Vagina (tissue), 2 donors: Measurements from ENCODE around the gene GNAI2. TPM values are rescaled to one million over a fixed set of nuclear protein-coding genes. Genes with fewer than 3 reads are reported as not detected.

Experiments used
- DNase-seq, 2 donors: peaks; one replicate each; pipeline ENCODE4 v3.0.0-alpha.2; 2017; ENCODE audit errors: extremely low spot score in 2 of 2
- H3K27ac ChIP-seq: fragments of 200-600 bp; sonication (generic); one replicate; pipeline ENCODE4 v1.5.1; 2019
- H3K27me3 ChIP-seq: fragments of 200-600 bp; sonication (generic); one replicate; pipeline ENCODE4 v1.5.1; 2019
- H3K36me3 ChIP-seq, 2 donors: fragments of 200-600 bp; sonication (generic); one replicate each; pipeline ENCODE4 v1.5.1; 2017 to 2019
- H3K4me1 ChIP-seq: fragments of 200-600 bp; sonication (generic); one replicate; pipeline ENCODE4 v1.5.1; 2019
- H3K4me3 ChIP-seq, 2 donors: fragments of 200-600 bp; sonication (generic); 1 replicate in 1 of 2; 2 replicates in 1 of 2; pipeline ENCODE4 v1.5.1; 2016 to 2019
- H3K9me3 ChIP-seq: fragments of 200-600 bp; sonication (generic); one replicate; pipeline ENCODE4 v1.5.1; 2019
- CTCF ChIP-seq, 3 experiments: fragments of 450-650 bp in 2 of 3; fragments of 200-600 bp in 1 of 3; sonication (generic) in 1 of 3; IDR thresholded peaks; one replicate each; pipeline ENCODE4 v1.5.1; 2017 to 2019; ENCODE audit warnings: antibody characterized with exemption in 3 of 3, mild to moderate bottlenecking in 2 of 3, moderate library complexity in 2 of 3
- POLR2A ChIP-seq, 2 donors: fragments of 450-650 bp; IDR thresholded peaks; one replicate each; pipeline ENCODE4 v1.6.1; 2017; ENCODE audit warnings: antibody characterized with exemption in 2 of 2, mild to moderate bottlenecking in 2 of 2, moderate library complexity in 2 of 2
- POLR2AphosphoS5 ChIP-seq, 2 donors: sonication (generic); formaldehyde crosslinking; IDR thresholded peaks; one replicate each; pipeline ENCODE4 v1.9.0; 2017; ENCODE audit warnings: antibody characterized with exemption in 2 of 2, mild to moderate bottlenecking in 2 of 2, low read depth in 1 of 2; ENCODE audit not compliant: insufficient read depth in 1 of 2
- intact Hi-C: fragments of 100-400 bp; cut with DNase I; formaldehyde crosslinking; loops from one replicate; pipeline ENCODE4 v1.15.1; 2023
- total RNA-seq: library from RNA; depleted of rRNA; stranded (reverse); fragments of >200 nt; gene quantifications from one replicate; pipeline ENCODE4 v1.2.3, GENCODE V29; 2016

Gene GNAI2
- total RNA-seq, 1 donor from 2014 or later = 244 TPM

DNA sequence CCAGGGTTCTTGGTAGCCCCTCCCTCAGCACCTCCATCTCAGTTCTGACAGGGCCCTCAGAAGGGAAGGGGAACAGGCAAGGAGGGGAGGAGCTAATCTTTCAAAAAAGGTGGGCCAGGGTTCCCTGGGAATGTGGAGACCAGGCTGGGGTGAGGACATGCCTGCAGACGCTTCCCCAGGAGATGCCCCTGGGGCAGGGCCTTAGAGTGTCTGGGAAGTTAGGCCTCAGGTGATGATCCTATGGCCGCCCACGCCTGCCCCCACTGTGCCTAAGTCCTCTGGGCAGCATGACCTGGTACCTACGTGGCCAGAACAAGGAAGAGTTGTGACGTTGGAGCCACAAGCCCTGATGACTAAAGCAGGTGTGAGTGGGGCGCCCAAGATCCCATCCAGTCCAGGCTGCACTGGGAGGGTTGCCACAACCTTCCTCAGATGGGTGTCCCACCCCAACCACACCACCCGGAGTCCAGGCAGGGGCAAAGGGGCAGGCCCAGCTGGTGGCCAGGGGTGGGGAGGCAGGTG is 29.0 kb downstream of the GNAI2 start:
- Histone ChIP-seq H3K9me3 (no peaks in the 10 kb centered on the region), H3K4me3 (no peak overlapping the region), H3K36me3 (no peaks in the 10 kb centered on the region), H3K4me1 (peaks cover 85% of the 10 kb centered on the region), H3K27ac (peak overlapping the region; percentile 98), H3K27me3 (no peaks in the 10 kb centered on the region)
- no peak for DNase-seq
- TF ChIP-seq CTCF (IDR thresholded peaks at IDR 0.05) (no peak), POLR2AphosphoS5 (IDR thresholded peaks at IDR 0.05; ENCODE audit: insufficient read depth in 1 of 2, low read depth in 1 of 2) (peak in 1 of 2 donors; percentile 54), POLR2A (IDR thresholded peaks at IDR 0.05) (no peak)
- intact Hi-C loops = no loop called here

DNA sequence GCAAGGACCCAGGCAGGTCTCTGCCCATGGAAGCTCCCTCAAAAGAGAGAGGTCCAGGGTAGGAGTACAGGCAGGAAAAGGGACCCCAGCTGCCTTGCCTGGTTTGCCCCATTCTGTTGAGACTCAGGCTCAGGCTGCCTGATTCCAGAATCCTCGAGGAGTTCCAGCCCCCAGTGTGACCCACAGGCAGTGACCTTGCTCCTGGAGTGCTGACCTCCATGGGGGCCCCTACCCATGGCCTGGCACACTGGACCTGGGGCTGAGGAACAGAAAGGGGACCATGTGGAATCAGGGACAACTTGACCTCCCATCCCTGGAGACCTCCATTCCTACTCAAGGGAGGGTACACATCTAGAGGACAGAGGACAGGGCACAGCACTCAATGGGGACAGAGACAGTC is 29.6 kb downstream of the GNAI2 start:
- no peak for DNase-seq
- intact Hi-C loops = no loop called here
- TF ChIP-seq CTCF (IDR thresholded peaks at IDR 0.05) (no peak), POLR2A (IDR thresholded peaks at IDR 0.05) (no peak), POLR2AphosphoS5 (IDR thresholded peaks at IDR 0.05; ENCODE audit: insufficient read depth in 1 of 2, low read depth in 1 of 2) (no peak)
- Histone ChIP-seq H3K36me3 (no peaks in the 10 kb centered on the region), H3K27me3 (no peaks in the 10 kb centered on the region), H3K27ac (peak overlapping the region; percentile 98), H3K9me3 (no peaks in the 10 kb centered on the region), H3K4me3 (no peak overlapping the region), H3K4me1 (peaks cover 86% of the 10 kb centered on the region)

DNA sequence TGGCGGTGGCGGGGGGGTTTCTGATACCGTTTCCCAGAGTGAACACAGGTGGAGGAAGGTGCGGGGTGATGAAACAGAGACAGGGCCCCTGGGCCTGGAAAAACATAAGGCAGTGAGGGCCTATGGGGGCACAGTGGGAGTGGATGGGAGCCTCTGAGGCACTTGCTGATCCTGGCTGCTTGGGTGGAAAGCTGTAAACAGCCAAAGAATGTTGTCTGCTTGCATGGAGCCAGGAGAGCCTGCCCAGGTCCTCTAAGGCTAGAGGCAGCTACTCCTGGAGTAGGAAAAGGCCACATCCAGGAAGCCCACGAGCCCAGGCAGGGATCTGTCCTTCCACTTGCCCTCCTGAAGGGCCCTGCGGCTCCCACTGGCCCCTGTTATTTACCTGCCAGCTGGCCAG is 30.0 kb downstream of the GNAI2 start:
- H3K27me3 ChIP-seq = no peaks in the 10 kb centered on the region
- H3K36me3 ChIP-seq = no peaks in the 10 kb centered on the region
- intact Hi-C loops = no loop called here
- no peaks in the 10 kb centered on the region for H3K9me3 ChIP-seq
- H3K4me3 ChIP-seq = no peak overlapping the region
- TF ChIP-seq CTCF (IDR thresholded peaks at IDR 0.05) (no peak), POLR2A (IDR thresholded peaks at IDR 0.05) (no peak), POLR2AphosphoS5 (IDR thresholded peaks at IDR 0.05; ENCODE audit: insufficient read depth in 1 of 2, low read depth in 1 of 2) (no peak)
- H3K27ac ChIP-seq = peak overlapping the region; percentile 98
- DNase-seq = no peak
- peaks cover 86% of the 10 kb centered on the region for H3K4me1 ChIP-seq

- Histone ChIP-seq H3K36me3 (no peaks in the 10 kb centered on the region), H3K9me3 (no peaks in the 10 kb centered on the region), H3K27me3 (no peaks in the 10 kb centered on the region), H3K4me1 (peaks cover 86% of the 10 kb centered on the region), H3K27ac (peak overlapping the region; percentile 98), H3K4me3 (peak overlapping the region; percentile 37 to 46)
- intact Hi-C loops = no loop called here
- TF ChIP-seq POLR2A (IDR thresholded peaks at IDR 0.05) = no peak
- no peak for TF ChIP-seq POLR2AphosphoS5 (IDR thresholded peaks at IDR 0.05; ENCODE audit: insufficient read depth in 1 of 2, low read depth in 1 of 2)
- no peak for TF ChIP-seq CTCF (IDR thresholded peaks at IDR 0.05)
- no peak for DNase-seq
Observed at GRCh38 chr3:50266836-50267235, 30.8 kb downstream of the GNAI2 start.

DNA sequence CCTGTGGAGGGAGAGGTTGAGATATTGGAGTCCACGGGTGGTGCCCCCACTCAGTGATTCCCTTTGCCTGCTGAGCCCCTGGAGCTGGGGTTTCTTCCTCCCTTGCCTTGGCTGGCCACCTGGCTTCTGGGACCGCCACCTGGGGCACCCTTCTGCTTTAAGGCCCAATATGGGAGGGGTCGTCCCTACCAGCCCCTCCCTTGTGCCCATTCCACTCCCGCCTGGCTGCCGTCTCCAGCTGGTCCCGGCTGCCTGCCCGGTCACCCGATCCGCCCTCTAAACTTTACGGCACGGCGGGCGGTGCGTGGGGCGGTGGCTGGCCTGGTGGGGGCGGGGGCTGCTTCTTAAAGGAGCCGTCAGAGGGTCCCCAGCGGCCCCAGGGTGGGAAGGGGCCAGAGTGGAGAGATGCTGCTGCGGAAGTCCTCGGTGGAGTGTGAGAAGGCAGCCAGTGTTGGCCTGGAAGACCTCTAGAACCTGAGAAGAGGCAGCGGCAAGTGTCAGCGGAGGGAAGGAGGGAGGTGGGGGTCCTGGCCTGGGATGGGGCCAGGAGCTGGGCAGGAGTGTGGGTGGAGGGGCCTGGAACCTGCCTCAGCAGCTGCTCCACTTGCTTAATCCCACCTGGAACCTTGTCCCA is 31.4 kb downstream of the GNAI2 start:
- no peaks in the 10 kb centered on the region for H3K9me3 ChIP-seq
- intact Hi-C loops = no loop called here
- no peaks in the 10 kb centered on the region for H3K36me3 ChIP-seq
- no peaks in the 10 kb centered on the region for H3K27me3 ChIP-seq
- H3K27ac ChIP-seq = peak overlapping the region; percentile 98
- peaks cover 90% of the 10 kb centered on the region for H3K4me1 ChIP-seq
- peak overlapping the region; percentile 37 to 46 for H3K4me3 ChIP-seq
- DNase-seq = no peak
- TF ChIP-seq POLR2AphosphoS5 (IDR thresholded peaks at IDR 0.05; ENCODE audit: insufficient read depth in 1 of 2, low read depth in 1 of 2) = peak; percentile 45 to 83
- TF ChIP-seq CTCF (IDR thresholded peaks at IDR 0.05) = no peak
- TF ChIP-seq POLR2A (IDR thresholded peaks at IDR 0.05) = no peak
